Endometrium (tissue), 2 donors: ENCODE data around the gene SCARF2.
"Not testable (repeated sequence)": the region's sequence is repeated elsewhere in the genome, so short reads cannot be mapped to it uniquely, and the experiment has no call there.

Experiments
- FAIRE-seq: peaks from 2 replicates; lab custom pipeline; 2012; peaks lifted over from hg19 to GRCh38; lab: Jason Lieb, UNC
- donor health status: control.
- donor health status: control.

Gene SCARF2

DNA sequence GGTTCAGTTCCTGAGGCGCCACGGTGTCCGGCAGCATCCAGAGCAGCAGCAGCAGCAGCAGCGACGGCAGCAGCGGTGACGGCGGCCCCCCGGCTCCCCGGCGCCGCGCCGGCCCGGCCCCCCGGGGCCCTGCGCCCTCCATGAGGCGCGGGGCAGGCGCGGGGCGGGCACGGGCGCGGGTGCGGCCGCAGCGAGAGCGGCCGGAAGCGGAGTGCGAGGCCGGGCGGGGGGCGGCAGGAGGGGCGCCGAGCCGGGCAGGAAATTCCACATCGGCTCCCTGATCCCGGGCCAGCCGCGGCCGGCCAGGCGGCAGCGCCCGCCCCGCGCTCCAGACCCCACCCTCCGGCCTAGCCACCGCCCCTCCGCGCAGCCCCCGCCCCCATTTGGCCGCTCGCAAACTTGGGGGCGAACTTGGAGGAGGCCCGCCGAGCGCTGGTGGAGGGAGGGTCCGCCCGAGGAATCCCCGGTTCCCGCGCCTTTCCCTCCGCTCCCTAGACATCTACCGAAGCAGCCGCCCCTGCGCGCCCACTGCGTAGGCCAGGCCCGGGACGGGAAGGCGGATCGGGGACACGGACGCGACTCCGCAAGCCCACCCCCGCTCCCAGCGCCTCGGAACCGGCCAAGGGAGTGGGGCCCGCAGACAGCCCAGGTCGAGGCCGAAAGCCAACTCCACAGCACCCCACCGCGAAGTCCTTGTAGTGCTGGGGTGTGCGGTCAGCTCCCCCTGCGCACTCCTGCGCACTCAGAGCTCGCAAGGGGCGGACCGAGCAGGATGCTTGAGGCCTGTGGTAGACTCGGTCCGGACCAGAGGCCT, at the start of gene SCARF2:
Gene SCARF2 (minus strand): TSS at position 213 of the 814 bp plus-strand sequence. CDS start 71 bp downstream, at position 142.
- FAIRE-seq = no peak

DNA sequence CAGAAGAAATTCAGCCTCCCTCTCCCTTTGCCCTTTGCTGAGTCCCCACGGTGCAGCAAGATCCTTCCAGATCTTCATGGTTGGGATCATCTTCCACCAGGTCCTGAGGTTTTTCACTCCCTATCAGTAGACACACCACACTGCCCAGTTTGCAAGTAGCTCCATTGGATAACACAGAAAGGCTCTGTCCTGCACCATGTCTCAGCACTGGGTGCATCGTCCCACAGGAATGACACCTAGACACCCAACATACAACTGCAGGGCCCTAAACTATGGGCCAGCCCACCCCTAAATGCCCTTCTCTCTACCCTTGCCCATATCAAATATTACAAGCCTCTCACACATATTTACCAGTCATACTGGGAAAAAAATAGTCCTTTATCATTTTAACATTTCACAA, 48.6 kb upstream of the SCARF2 start:
- no peak for FAIRE-seq

GRCh38 chr22:20484948-20485683, 47.5 kb upstream of the SCARF2 start:
- no peak for FAIRE-seq

GRCh38 chr22:20483771-20484170, 46.1 kb upstream of the SCARF2 start:
- no peak for FAIRE-seq

DNA sequence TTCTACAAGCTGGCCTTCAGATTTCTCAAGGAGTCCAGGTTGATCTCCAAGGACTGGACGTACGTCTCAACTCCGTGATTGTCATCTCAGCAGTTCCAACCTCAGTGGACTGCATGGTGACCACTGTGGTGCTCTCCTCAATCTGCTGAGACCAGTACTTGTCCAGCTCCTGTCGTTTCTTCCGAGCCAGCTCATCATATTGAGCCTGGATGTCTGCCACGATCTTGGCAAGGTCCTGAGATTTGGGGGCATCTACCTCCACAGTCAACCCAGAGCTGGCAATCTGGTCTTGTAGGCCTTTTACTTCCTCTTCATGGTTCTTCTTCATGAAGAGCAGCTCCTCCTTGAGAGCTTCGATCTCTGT, 45.5 kb upstream of the SCARF2 start:
- not testable (repeated sequence) for FAIRE-seq

GRCh38 chr22:20479612-20480196, 42.1 kb upstream of the SCARF2 start:
- no peak for FAIRE-seq

DNA sequence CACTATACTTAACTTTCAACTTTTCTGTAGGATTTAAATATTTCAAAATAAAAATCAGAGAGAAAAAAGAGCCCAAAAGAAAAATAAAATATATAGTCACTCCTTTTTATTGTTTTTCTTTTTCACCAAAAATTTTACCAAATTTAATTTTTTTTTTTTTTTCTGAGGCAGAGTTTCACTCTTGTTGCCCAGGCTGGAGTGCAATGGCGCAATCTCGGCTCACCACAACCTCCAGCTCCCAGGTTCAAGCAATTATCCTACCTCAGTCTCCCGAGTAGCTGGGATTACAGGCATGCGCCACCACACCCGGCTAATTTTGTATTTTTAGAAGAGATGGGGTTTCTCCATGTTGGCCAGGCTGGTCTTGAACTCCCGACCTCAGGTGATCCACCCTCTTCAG, 40.4 kb upstream of the SCARF2 start:
- not testable (repeated sequence) for FAIRE-seq

DNA sequence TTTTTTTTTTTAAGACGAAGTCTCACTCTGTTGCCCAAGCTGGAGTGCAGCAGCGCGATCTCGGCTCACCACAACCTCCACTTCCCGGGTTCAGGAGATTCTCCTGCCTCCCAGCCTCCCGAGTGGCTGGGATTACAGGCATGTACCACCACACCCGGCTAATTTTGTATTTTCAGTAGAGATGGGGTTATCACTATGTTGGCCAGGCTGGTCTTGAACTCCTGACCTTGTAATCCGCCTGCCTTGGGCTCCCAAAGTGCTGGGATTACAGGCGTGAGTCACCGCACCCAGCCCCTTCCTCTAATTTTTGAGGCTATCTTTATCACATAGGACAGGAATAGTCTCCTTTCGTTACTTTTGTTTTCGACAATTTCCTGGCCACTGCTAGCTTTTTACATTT, 37.9 kb upstream of the SCARF2 start:
- not testable (repeated sequence) for FAIRE-seq

DNA sequence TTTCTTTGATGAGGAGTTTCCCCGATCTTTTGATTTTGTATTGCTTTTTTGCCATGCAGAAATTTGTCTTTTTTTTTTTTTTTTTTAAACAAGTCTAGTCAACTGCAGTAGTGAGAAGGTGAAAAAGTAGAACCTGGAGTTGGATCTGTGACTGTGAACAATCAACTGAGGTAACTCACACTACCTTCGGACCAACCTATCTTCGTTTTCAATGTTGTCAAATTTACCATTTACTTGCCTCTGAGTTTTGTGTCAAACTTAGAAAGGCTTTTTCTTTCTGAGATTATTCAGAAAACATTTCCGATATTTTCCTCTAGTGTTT, 37.5 kb upstream of the SCARF2 start:
- FAIRE-seq = no peak

DNA sequence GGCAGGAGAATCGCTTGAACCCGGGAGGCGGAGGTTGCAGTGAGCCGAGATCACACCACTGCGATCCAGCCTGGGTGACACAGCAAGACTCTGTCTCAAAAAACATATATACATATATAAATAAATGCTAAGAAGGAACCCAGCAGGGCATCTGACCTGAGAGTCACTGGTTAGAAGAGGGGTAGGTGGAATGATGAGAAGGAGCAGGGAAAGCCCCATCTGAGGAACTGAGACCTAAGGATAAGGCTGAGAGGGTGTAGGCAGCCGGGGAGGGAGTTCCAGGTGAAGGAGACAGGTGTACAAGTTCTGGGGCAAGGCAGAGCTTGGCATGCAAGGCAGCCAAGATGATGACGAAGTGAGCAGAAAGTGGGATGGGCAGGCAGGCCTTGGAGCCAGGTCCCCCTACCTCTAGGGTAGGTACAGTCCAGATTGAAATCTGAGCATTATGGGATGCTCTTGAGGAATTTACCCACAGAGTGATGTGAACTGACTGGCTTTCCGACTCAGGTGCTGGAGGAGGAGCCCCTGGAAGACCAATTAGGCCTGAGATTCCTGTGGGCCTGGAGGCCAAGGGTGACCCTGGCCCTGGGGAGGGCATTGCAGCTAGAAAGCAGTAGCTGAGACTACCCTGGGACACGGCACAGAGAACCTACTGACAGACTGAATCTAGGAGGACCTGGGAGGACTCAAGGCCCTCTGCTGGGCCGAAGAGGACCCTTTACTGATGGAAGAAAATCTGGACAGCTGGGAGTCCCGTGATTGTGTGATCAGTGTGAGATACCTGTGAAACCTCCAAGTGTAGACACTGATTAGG, 35.2 kb upstream of the SCARF2 start:
- no peak for FAIRE-seq

DNA sequence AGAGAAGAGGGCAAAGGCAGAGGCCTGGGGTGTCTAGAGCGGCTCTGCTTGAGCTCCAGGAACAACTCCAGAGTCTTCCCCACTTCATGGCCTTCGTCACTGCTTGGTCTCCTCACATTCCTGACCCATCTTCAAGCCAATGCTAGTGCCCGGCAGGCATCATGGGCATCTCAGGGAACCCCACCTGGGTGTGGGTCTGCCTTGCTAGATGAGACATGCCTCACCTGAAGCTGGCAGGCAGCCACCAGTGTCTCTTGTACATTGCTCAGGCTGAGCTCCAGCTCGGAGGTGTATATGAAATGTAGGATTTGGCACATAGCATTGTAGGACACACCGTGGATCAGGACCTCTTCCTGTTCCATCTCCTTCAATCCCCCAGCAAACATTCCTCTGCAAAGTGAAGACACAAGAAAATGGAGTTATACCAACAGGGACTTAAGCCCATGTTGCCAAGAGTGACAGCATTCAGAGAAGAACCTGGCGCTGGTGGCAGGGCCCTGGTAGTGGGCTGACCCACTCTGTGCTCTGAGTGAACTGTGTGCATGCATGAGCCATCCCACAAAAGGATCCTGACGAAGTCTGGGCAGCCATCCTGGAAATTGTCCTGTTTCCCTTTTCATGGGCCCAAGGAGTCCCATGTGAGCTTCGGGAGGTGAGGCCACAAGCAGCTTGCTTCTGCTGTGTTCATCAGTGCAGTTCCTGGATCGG, 33.7 kb upstream of the SCARF2 start:
- no peak for FAIRE-seq

DNA sequence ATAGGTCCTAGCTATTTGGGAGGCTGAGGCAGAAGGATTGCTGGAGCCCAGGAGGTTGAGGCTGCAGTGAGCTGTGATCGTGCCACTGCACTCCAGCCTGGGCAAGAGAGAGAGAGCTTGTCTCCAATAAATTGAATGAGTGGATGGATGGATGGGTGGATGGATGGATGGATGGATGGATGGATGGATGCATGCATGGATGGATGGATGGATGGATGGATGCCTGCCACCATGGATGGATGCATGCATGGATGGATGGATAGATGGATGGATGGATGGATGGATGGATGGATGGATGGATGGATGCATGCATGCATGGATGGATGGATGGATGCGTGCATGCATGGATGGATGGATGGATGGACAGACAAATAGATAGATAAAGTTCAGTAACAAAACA, 32.9 kb upstream of the SCARF2 start:
- not testable (repeated sequence) for FAIRE-seq

- no peak for FAIRE-seq
Measured at GRCh38 chr22:20469110-20469868, 31.7 kb upstream of the SCARF2 start.

DNA sequence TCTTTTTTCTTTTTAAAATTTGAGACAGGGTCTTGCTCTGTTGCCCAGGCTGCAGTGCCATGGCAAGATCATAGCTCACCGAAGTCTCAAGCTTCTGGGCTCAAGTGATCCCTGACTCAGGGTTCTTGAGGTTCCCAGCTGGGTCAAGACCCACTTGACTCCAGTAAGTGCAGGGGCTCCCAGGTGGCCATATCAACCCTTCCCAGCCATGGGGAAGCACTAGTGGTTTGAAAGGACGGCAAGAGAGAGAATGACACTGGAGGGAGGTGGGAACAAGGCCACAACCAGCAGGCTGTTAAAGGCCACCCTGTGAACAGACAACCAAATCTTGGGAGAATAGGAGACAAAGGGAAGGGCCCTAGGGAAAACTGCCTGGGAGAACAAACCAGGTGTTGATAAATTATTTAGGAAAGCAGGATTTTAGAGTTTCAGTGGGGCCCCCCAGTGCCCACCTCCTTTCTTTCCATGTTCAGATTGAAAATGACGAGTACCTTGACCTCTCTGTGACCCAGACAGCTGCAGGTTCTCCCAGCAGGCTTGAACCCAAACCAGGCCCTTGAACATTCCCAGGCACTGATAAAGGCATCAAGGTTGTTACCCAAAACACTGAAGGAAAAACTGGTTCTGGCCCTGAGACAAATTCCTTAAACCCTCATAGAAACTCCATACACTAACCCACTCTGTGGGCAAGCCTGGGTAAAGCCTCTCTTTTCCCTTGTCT, 29.2 kb upstream of the SCARF2 start:
- no peak for FAIRE-seq

GRCh38 chr22:20465759-20466077, 28.1 kb upstream of the SCARF2 start:
- no peak for FAIRE-seq

GRCh38 chr22:20464912-20465758, 27.5 kb upstream of the SCARF2 start:
- FAIRE-seq = no peak

DNA sequence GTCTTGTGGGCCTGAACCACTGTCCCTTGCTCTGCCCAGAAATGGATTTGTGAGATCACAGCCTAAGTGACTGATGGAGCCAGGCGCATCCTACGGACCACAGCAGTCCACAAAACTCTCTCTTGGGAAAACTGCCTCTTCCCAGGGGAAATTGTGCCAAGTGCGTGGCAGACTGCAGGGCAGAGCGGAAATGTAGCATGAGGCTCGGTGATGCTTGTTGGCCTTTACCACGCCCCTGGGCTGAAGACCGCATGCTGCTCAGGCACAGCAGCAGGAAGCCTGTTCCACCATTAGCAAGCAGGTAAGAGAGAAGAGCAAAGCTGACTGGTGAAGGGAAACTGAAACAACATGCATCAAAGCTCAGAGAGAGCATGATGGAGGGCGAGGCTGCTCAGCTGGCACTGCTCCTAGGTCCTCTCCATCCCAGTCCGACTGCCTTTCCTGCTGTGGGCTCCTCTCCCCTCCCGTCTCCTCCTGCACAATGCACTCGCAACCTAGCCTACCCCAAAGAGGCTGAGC, 26.5 kb upstream of the SCARF2 start:
- no peak for FAIRE-seq

DNA sequence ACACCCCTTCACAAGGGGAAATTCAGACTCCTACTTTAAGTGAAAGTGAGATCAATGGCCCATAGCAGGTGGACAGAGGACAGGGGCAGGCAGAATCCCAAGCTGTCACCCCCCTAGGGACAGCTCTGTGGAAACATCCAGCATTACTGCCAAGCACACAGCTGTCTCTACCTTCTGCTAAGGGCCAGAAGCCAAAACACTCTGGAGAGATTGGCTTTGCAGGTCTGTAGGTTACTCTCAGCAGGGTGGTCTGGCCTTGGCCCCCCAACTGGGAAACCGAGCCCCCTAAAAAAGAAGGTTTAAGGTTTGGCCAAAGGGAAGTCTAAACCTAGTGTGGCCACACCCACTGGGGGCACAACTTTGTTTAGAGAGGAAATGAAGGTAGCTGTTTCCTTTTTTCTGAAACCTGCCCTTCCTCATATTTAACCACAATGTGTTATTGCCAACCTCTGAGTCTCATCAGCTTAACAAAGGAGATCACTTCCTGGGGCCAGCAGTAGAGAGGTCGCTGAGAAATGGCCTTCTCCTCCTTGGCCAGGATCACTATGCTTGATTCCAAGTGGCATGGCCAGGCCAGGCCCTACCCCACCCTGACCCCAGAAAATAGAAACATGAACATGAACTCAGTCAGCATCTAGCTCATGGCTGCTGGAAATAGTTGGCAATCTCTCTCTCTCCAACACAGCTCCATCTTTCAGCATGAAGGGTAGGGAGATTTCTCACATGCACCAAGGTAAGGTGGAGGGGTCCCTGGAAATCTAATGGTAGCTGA, 25.9 kb upstream of the SCARF2 start:
- FAIRE-seq = no peak

- no peak for FAIRE-seq
Measured at GRCh38 chr22:20459862-20460261, 22.2 kb upstream of the SCARF2 start.
